ENCODE results near the gene ERO1B.
"Not testable (repeated sequence)": the region's sequence is repeated elsewhere in the genome, so short reads cannot be mapped to it uniquely, and the experiment has no call there.

ERO1B gene

GRCh38 chr1:236214761-236215160, 67.0 kb downstream of the ERO1B start:
- no peaks in the 10 kb centered on the region for H3K27me3 Mint-ChIP-seq
- no peaks in the 10 kb centered on the region for H3K36me3 Mint-ChIP-seq (ENCODE audit: insufficient read depth)
- peak overlapping the region in 1 of 2 donors; percentile 12 for H3K27ac Mint-ChIP-seq
- no peaks in the 10 kb centered on the region for H3K9me3 Mint-ChIP-seq
- H3K4me1 Mint-ChIP-seq (ENCODE audit: low read depth in 2 of 2), result peaks cover 0 to 5% of the 10 kb centered on the region in 2 donors
- no peak overlapping the region for H3K4me3 Mint-ChIP-seq
- DNase-seq (no peak), ATAC-seq (replicated peaks) (no peak)

- DNase-seq, result no peak
- H3K9me3 Mint-ChIP-seq, result no peaks in the 10 kb centered on the region
- H3K4me1 Mint-ChIP-seq (ENCODE audit: low read depth in 2 of 2), result peaks cover 0 to 5% of the 10 kb centered on the region in 2 donors
- no peak overlapping the region for H3K4me3 Mint-ChIP-seq
- peak overlapping the region in 1 of 2 donors; percentile 78 for H3K27ac Mint-ChIP-seq
- H3K27me3 Mint-ChIP-seq, result no peaks in the 10 kb centered on the region
- no peaks in the 10 kb centered on the region for H3K36me3 Mint-ChIP-seq (ENCODE audit: insufficient read depth)
- ATAC-seq (replicated peaks), result no peak
Measured at GRCh38 chr1:236213534-236213933, 68.2 kb downstream of the ERO1B start.

GRCh38 chr1:236211815-236212214, 69.9 kb downstream of the ERO1B start:
- DNase-seq, result no peak
- Mint-ChIP-seq H3K36me3 (ENCODE audit: insufficient read depth) (peaks cover under 1% of the 10 kb centered on the region), H3K4me3 (no peak overlapping the region), H3K27me3 (no peaks in the 10 kb centered on the region), H3K27ac (no peak overlapping the region), H3K4me1 (ENCODE audit: low read depth in 2 of 2) (peaks cover 0 to 5% of the 10 kb centered on the region in 2 donors), H3K9me3 (no peaks in the 10 kb centered on the region)
- ATAC-seq (replicated peaks), result no peak

- H3K27me3 Mint-ChIP-seq, result no peaks in the 10 kb centered on the region
- DNase-seq (no peak), ATAC-seq (replicated peaks) (no peak)
- no peak overlapping the region for H3K4me3 Mint-ChIP-seq
- no peak overlapping the region for H3K27ac Mint-ChIP-seq
- peaks cover 0 to 6% of the 10 kb centered on the region in 2 donors for H3K4me1 Mint-ChIP-seq (ENCODE audit: low read depth in 2 of 2)
- H3K36me3 Mint-ChIP-seq (ENCODE audit: insufficient read depth), result peaks cover 6% of the 10 kb centered on the region
- no peaks in the 10 kb centered on the region for H3K9me3 Mint-ChIP-seq
Measured at GRCh38 chr1:236209713-236210112, 72.0 kb downstream of the ERO1B start.

- H3K27ac Mint-ChIP-seq, result no peak overlapping the region
- no peak overlapping the region for H3K4me3 Mint-ChIP-seq
- no peaks in the 10 kb centered on the region for H3K9me3 Mint-ChIP-seq
- H3K36me3 Mint-ChIP-seq (ENCODE audit: insufficient read depth), result peaks cover 6% of the 10 kb centered on the region
- DNase-seq (no peak), ATAC-seq (replicated peaks) (no peak)
- no peaks in the 10 kb centered on the region for H3K27me3 Mint-ChIP-seq
- H3K4me1 Mint-ChIP-seq (ENCODE audit: low read depth in 2 of 2), result peaks cover 0 to 10% of the 10 kb centered on the region in 2 donors
Measured at GRCh38 chr1:236209185-236209584, 72.6 kb downstream of the ERO1B start.

GRCh38 chr1:236207569-236207968, 74.2 kb downstream of the ERO1B start:
- ATAC-seq (replicated peaks), result no peak
- Mint-ChIP-seq H3K36me3 (ENCODE audit: insufficient read depth) (peaks cover 10% of the 10 kb centered on the region), H3K27me3 (no peaks in the 10 kb centered on the region)

GRCh38 chr1:236207121-236207520, 74.6 kb downstream of the ERO1B start:
- Mint-ChIP-seq H3K27me3 (no peaks in the 10 kb centered on the region), H3K4me3 (no peak overlapping the region), H3K27ac (no peak overlapping the region), H3K9me3 (peaks cover 6 to 7% of the 10 kb centered on the region in 2 donors), H3K4me1 (ENCODE audit: low read depth in 2 of 2) (peaks cover 0 to 20% of the 10 kb centered on the region in 2 donors), H3K36me3 (ENCODE audit: insufficient read depth) (peaks cover 10% of the 10 kb centered on the region)
- no peak for DNase-seq
- no peak for ATAC-seq (replicated peaks)

More at GRCh38 chr1:236207569-236207968, 74.2 kb downstream of the ERO1B start:
- no peak overlapping the region for H3K4me3 Mint-ChIP-seq
- DNase-seq, result no peak
- peaks cover 0 to 22% of the 10 kb centered on the region in 2 donors for H3K4me1 Mint-ChIP-seq (ENCODE audit: low read depth in 2 of 2)
- no peak overlapping the region for H3K27ac Mint-ChIP-seq
- peaks cover 5 to 7% of the 10 kb centered on the region in 2 donors for H3K9me3 Mint-ChIP-seq

GRCh38 chr1:236206548-236206947, 75.2 kb downstream of the ERO1B start:
- DNase-seq (no peak), ATAC-seq (replicated peaks) (no peak)
- peaks cover 0 to 18% of the 10 kb centered on the region in 2 donors for H3K4me1 Mint-ChIP-seq (ENCODE audit: low read depth in 2 of 2)
- H3K4me3 Mint-ChIP-seq, result no peak overlapping the region
- H3K9me3 Mint-ChIP-seq, result peaks cover 6 to 8% of the 10 kb centered on the region in 2 donors
- H3K27me3 Mint-ChIP-seq, result no peaks in the 10 kb centered on the region
- peaks cover 10% of the 10 kb centered on the region for H3K36me3 Mint-ChIP-seq (ENCODE audit: insufficient read depth)
- H3K27ac Mint-ChIP-seq, result no peak overlapping the region

- Mint-ChIP-seq H3K36me3 (ENCODE audit: insufficient read depth) (peaks cover 10% of the 10 kb centered on the region), H3K27me3 (no peaks in the 10 kb centered on the region)
- ATAC-seq (replicated peaks), result no peak
Measured at GRCh38 chr1:236204656-236205055, 77.1 kb downstream of the ERO1B start.

GRCh38 chr1:236204039-236204438, 77.7 kb downstream of the ERO1B start:
- Mint-ChIP-seq H3K27ac (peak overlapping the region in 1 of 2 donors; percentile 62), H3K4me3 (no peak overlapping the region), H3K27me3 (no peaks in the 10 kb centered on the region), H3K9me3 (peaks cover 16% of the 10 kb centered on the region in 2 donors), H3K4me1 (ENCODE audit: low read depth in 2 of 2) (peaks cover 0 to 22% of the 10 kb centered on the region in 2 donors), H3K36me3 (ENCODE audit: insufficient read depth) (peaks cover 10% of the 10 kb centered on the region)
- ATAC-seq (replicated peaks) (no peak), DNase-seq (no peak)

More at GRCh38 chr1:236204656-236205055, 77.1 kb downstream of the ERO1B start:
- H3K4me3 Mint-ChIP-seq, result no peak overlapping the region
- no peak overlapping the region for H3K27ac Mint-ChIP-seq
- no peak for DNase-seq
- peaks cover 0 to 22% of the 10 kb centered on the region in 2 donors for H3K4me1 Mint-ChIP-seq (ENCODE audit: low read depth in 2 of 2)
- H3K9me3 Mint-ChIP-seq, result peaks cover 10 to 14% of the 10 kb centered on the region in 2 donors

GRCh38 chr1:236201786-236202185, 80.0 kb downstream of the ERO1B start:
- Mint-ChIP-seq H3K27ac (no peak overlapping the region), H3K4me3 (no peak overlapping the region), H3K4me1 (ENCODE audit: low read depth in 2 of 2) (peaks cover 0 to 26% of the 10 kb centered on the region in 2 donors), H3K27me3 (no peaks in the 10 kb centered on the region), H3K9me3 (peaks cover 16 to 23% of the 10 kb centered on the region in 2 donors), H3K36me3 (ENCODE audit: insufficient read depth) (peaks cover 15% of the 10 kb centered on the region)
- ATAC-seq (replicated peaks) (no peak), DNase-seq (no peak)

GRCh38 chr1:236200925-236201324, 80.8 kb downstream of the ERO1B start:
- Mint-ChIP-seq H3K27me3 (no peaks in the 10 kb centered on the region), H3K27ac (no peak overlapping the region), H3K4me3 (no peak overlapping the region), H3K36me3 (ENCODE audit: insufficient read depth) (peaks cover 10% of the 10 kb centered on the region), H3K9me3 (peaks cover 16 to 23% of the 10 kb centered on the region in 2 donors), H3K4me1 (ENCODE audit: low read depth in 2 of 2) (peaks cover 0 to 26% of the 10 kb centered on the region in 2 donors)
- no peak for DNase-seq
- no peak for ATAC-seq (replicated peaks)

- peaks cover 0 to 19% of the 10 kb centered on the region in 2 donors for H3K4me1 Mint-ChIP-seq (ENCODE audit: low read depth in 2 of 2)
- H3K4me3 Mint-ChIP-seq, result no peak overlapping the region
- H3K9me3 Mint-ChIP-seq, result peaks cover 0 to 15% of the 10 kb centered on the region in 2 donors
- H3K27me3 Mint-ChIP-seq, result no peaks in the 10 kb centered on the region
- peaks cover 9% of the 10 kb centered on the region for H3K36me3 Mint-ChIP-seq (ENCODE audit: insufficient read depth)
- no peak overlapping the region for H3K27ac Mint-ChIP-seq
- ATAC-seq (replicated peaks), result no peak
- DNase-seq, result no peak
Measured at GRCh38 chr1:236193184-236193583, 88.6 kb downstream of the ERO1B start.

- not testable (repeated sequence) for DNase-seq; H3K4me3 Mint-ChIP-seq; H3K9me3 Mint-ChIP-seq; H3K36me3 Mint-ChIP-seq (ENCODE audit: insufficient read depth); H3K27me3 Mint-ChIP-seq; ATAC-seq (replicated peaks)
- peak overlapping the region in 1 of 2 donors; percentile 24 for H3K27ac Mint-ChIP-seq
- peaks cover 3 to 23% of the 10 kb centered on the region in 2 donors for H3K4me1 Mint-ChIP-seq (ENCODE audit: low read depth in 2 of 2)
Measured at GRCh38 chr1:236188084-236188483, 93.7 kb downstream of the ERO1B start.

All from effector memory CD8-positive, alpha-beta T cell (primary cell).